Measurements from ENCODE around the gene ANO4.

ANO4 gene

DNA sequence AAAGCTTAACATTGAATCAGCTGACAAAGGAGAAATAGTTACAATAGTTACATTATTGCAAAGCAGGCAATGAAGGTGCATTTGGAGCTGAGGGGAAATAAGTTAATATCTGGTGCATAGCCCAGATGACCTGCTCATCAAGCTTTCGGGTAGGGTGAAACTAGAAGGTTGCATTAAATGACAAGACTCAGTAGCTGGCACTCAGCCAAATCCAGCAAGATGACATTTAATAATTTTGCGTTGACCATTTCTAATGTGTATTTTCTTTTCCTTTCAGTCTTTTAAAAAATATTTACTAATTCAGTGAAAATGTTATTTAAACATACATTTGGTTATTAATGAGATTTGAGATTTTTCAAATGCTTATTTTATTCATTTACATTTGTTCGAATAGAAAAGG, 226.9 kb downstream of the ANO4 start:
- Histone ChIP-seq H3K4me1 (ENCODE audit: control insufficient read depth in 1 of 2, insufficient read depth in 2 of 2, low read length in 2 of 2) (peaks cover 9 to 16% of the 10 kb centered on the region in 2 experiments), H3K4me2 (ENCODE audit: low read length) (no peak overlapping the region), H3K79me2 (ENCODE audit: control insufficient read depth, insufficient read depth, low read length, poor library complexity) (no peaks in the 10 kb centered on the region), H4K12ac (ENCODE audit: low read depth, low read length) (no peak overlapping the region), H2BK5ac (ENCODE audit: low read depth, low read length, poor library complexity) (peak overlapping the region; percentile 4), H4K8ac (ENCODE audit: low read depth, low read length) (no peak overlapping the region), H2BK120ac (ENCODE audit: insufficient read depth, low read length, poor library complexity) (peak overlapping the region; percentile 95), H3K27ac (ENCODE audit: low read depth, low read length) (no peak overlapping the region), H3K9ac (ENCODE audit: low read length) (no peak overlapping the region), H3K23ac (ENCODE audit: low read length) (no peak overlapping the region), H2BK12ac (ENCODE audit: low read length) (no peak overlapping the region), H3K36me3 (ENCODE audit: control insufficient read depth in 1 of 2, insufficient read depth in 2 of 2, low read length in 2 of 2) (peaks cover 0 to 5% of the 10 kb centered on the region in 2 experiments), H2AFZ (ENCODE audit: insufficient read depth, low read length, poor library complexity) (no peak overlapping the region), H3K4ac (ENCODE audit: low read depth, low read length) (no peak overlapping the region), H4K91ac (ENCODE audit: low read depth, low read length) (peak overlapping the region; percentile 35), H3K27me3 (ENCODE audit: insufficient read depth, low read length) (no peaks in the 10 kb centered on the region), H3K18ac (ENCODE audit: low read length) (no peak overlapping the region), H3K4me3 (ENCODE audit: low read depth, low read length) (no peak overlapping the region), H3K14ac (ENCODE audit: low read length) (no peak overlapping the region), H2AK5ac (ENCODE audit: low read length) (peak overlapping the region; percentile 98), H3K79me1 (ENCODE audit: low read length) (peaks cover 15% of the 10 kb centered on the region), H3K9me3 (ENCODE audit: insufficient read depth, low read depth, low read length) (no peaks in the 10 kb centered on the region)
- DNase-seq = peak in 1 of 2 donors; percentile 4
- WGBS (ENCODE audit: extremely low coverage, insufficient coverage, insufficient read length) = no CpG with 5 or more reads among the region's 3 CpGs

DNA sequence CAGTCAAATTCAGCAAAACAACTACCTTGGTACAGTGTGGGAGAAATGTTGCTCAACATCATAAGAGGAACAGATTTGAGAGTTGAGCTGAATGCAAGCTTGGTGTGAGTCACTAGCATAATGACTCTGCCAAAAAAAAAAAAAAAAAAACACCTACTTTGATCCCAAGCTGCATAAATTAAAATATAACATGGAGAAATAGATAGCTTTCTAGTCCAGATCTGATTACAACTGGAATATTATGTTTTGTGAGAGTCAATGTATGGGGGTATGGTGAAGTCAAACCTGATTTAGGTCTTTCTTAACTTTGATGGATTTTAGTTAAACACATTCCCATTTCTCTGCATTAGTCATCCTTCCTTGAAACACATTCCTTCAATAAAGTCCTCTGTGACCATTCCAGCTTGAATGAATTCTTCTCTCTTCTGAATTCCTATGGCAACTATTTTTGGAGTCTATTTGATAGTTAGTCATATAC, 227.4 kb downstream of the ANO4 start:
- peaks cover 15% of the 10 kb centered on the region for H3K79me1 ChIP-seq (ENCODE audit: low read length)

DNA sequence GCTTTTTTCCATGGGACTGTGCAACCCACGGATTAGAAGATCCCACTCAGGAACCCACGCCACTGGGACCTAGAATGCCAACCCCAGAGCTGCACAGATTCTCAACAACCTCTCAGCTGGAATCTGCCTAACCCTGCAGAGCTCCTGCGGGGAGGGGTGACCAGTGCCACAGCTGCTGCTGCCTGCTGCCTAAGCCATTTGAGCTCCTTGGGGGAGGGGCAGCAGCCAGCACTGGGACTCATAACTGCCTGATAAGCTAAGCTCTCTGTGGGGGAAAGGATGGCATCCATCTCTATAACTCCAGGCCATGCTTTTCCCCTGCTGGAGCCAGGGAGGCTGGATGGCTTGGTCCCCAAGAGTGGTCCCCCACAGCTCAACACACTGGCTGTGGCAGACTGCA, 232.6 kb downstream of the ANO4 start:
- Histone ChIP-seq H3K9ac (ENCODE audit: low read length) (no peak overlapping the region), H3K14ac (ENCODE audit: low read length) (no peak overlapping the region), H2BK5ac (ENCODE audit: low read depth, low read length, poor library complexity) (no peak overlapping the region), H2AFZ (ENCODE audit: insufficient read depth, low read length, poor library complexity) (no peak overlapping the region), H3K79me1 (ENCODE audit: low read length) (peaks cover 1% of the 10 kb centered on the region), H4K8ac (ENCODE audit: low read depth, low read length) (no peak overlapping the region), H3K4ac (ENCODE audit: low read depth, low read length) (no peak overlapping the region), H3K36me3 (ENCODE audit: control insufficient read depth in 1 of 2, insufficient read depth in 2 of 2, low read length in 2 of 2) (peaks cover 0 to 5% of the 10 kb centered on the region in 2 experiments), H3K9me3 (ENCODE audit: insufficient read depth, low read depth, low read length) (no peaks in the 10 kb centered on the region), H3K27ac (ENCODE audit: low read depth, low read length) (no peak overlapping the region), H2AK5ac (ENCODE audit: low read length) (no peak overlapping the region), H4K91ac (ENCODE audit: low read depth, low read length) (no peak overlapping the region), H3K4me2 (ENCODE audit: low read length) (no peak overlapping the region), H3K23ac (ENCODE audit: low read length) (no peak overlapping the region), H2BK12ac (ENCODE audit: low read length) (no peak overlapping the region), H3K4me3 (ENCODE audit: low read depth, low read length) (no peak overlapping the region), H2BK120ac (ENCODE audit: insufficient read depth, low read length, poor library complexity) (no peak overlapping the region), H3K27me3 (ENCODE audit: insufficient read depth, low read length) (no peaks in the 10 kb centered on the region), H3K18ac (ENCODE audit: low read length) (no peak overlapping the region), H4K12ac (ENCODE audit: low read depth, low read length) (no peak overlapping the region), H3K4me1 (ENCODE audit: control insufficient read depth in 1 of 2, insufficient read depth in 2 of 2, low read length in 2 of 2) (no peaks in the 10 kb centered on the region), H3K79me2 (ENCODE audit: control insufficient read depth, insufficient read depth, low read length, poor library complexity) (no peaks in the 10 kb centered on the region)
- no peak for DNase-seq
- no CpG with 5 or more reads among the region's 3 CpGs for WGBS (ENCODE audit: extremely low coverage, insufficient coverage, insufficient read length)

More for the DNA sequence above, 227.4 kb downstream of the ANO4 start:
- Histone ChIP-seq H3K4me1 (ENCODE audit: control insufficient read depth in 1 of 2, insufficient read depth in 2 of 2, low read length in 2 of 2) (peaks cover 9 to 16% of the 10 kb centered on the region in 2 experiments), H3K9me3 (ENCODE audit: insufficient read depth, low read depth, low read length) (no peaks in the 10 kb centered on the region), H3K4me3 (ENCODE audit: low read depth, low read length) (no peak overlapping the region), H3K23ac (ENCODE audit: low read length) (no peak overlapping the region), H3K4ac (ENCODE audit: low read depth, low read length) (no peak overlapping the region), H2AFZ (ENCODE audit: insufficient read depth, low read length, poor library complexity) (no peak overlapping the region), H4K91ac (ENCODE audit: low read depth, low read length) (no peak overlapping the region), H3K9ac (ENCODE audit: low read length) (no peak overlapping the region), H2BK120ac (ENCODE audit: insufficient read depth, low read length, poor library complexity) (no peak overlapping the region), H3K18ac (ENCODE audit: low read length) (no peak overlapping the region), H2AK5ac (ENCODE audit: low read length) (no peak overlapping the region), H4K8ac (ENCODE audit: low read depth, low read length) (no peak overlapping the region), H3K4me2 (ENCODE audit: low read length) (no peak overlapping the region), H2BK12ac (ENCODE audit: low read length) (no peak overlapping the region), H3K79me2 (ENCODE audit: control insufficient read depth, insufficient read depth, low read length, poor library complexity) (no peaks in the 10 kb centered on the region), H3K36me3 (ENCODE audit: control insufficient read depth in 1 of 2, insufficient read depth in 2 of 2, low read length in 2 of 2) (peaks cover 0 to 6% of the 10 kb centered on the region in 2 experiments), H3K14ac (ENCODE audit: low read length) (no peak overlapping the region), H3K27ac (ENCODE audit: low read depth, low read length) (no peak overlapping the region), H4K12ac (ENCODE audit: low read depth, low read length) (no peak overlapping the region), H3K27me3 (ENCODE audit: insufficient read depth, low read length) (no peaks in the 10 kb centered on the region), H2BK5ac (ENCODE audit: low read depth, low read length, poor library complexity) (no peak overlapping the region)
- DNase-seq = peak; percentile 4 to 84

DNA sequence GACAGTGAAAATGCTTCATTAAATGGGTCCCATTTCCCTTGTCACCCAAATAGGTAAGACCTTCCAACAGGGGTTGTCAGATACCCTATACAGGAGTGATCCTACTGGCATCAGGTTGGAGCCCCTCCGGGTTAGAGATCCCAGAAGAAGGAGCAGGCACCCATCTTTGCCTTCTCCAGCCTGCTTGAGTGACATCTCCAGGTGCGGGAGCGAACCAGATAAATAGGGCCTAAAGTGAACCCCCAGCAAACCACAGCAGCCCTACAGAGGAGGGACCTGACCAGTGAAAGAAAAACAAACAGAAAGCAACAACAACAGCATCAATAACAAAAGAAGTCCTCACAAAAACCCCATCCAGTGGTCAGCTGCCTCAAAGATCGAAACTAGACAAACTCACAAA, 233.2 kb downstream of the ANO4 start:
- Histone ChIP-seq H3K18ac (ENCODE audit: low read length) (no peak overlapping the region), H3K4me1 (ENCODE audit: control insufficient read depth in 1 of 2, insufficient read depth in 2 of 2, low read length in 2 of 2) (no peaks in the 10 kb centered on the region), H3K4me2 (ENCODE audit: low read length) (no peak overlapping the region), H3K36me3 (ENCODE audit: control insufficient read depth in 1 of 2, insufficient read depth in 2 of 2, low read length in 2 of 2) (peaks cover 0 to 5% of the 10 kb centered on the region in 2 experiments), H2AK5ac (ENCODE audit: low read length) (no peak overlapping the region), H2BK5ac (ENCODE audit: low read depth, low read length, poor library complexity) (no peak overlapping the region), H2BK12ac (ENCODE audit: low read length) (no peak overlapping the region), H3K4ac (ENCODE audit: low read depth, low read length) (no peak overlapping the region), H3K79me2 (ENCODE audit: control insufficient read depth, insufficient read depth, low read length, poor library complexity) (no peaks in the 10 kb centered on the region), H3K27ac (ENCODE audit: low read depth, low read length) (no peak overlapping the region), H4K8ac (ENCODE audit: low read depth, low read length) (no peak overlapping the region), H2AFZ (ENCODE audit: insufficient read depth, low read length, poor library complexity) (no peak overlapping the region), H2BK120ac (ENCODE audit: insufficient read depth, low read length, poor library complexity) (no peak overlapping the region), H3K23ac (ENCODE audit: low read length) (no peak overlapping the region), H3K9ac (ENCODE audit: low read length) (no peak overlapping the region), H3K14ac (ENCODE audit: low read length) (no peak overlapping the region), H3K27me3 (ENCODE audit: insufficient read depth, low read length) (no peaks in the 10 kb centered on the region), H3K79me1 (ENCODE audit: low read length) (peaks cover 1% of the 10 kb centered on the region), H3K4me3 (ENCODE audit: low read depth, low read length) (no peak overlapping the region), H4K12ac (ENCODE audit: low read depth, low read length) (no peak overlapping the region), H4K91ac (ENCODE audit: low read depth, low read length) (no peak overlapping the region), H3K9me3 (ENCODE audit: insufficient read depth, low read depth, low read length) (no peaks in the 10 kb centered on the region)
- no CpG with 5 or more reads among the region's 4 CpGs for WGBS (ENCODE audit: extremely low coverage, insufficient coverage, insufficient read length)
- DNase-seq = no peak

All from trophoblast cell (in vitro differentiated cells and primary cell).